ENCODE measurements around the gene CD52.

Gene CD52

GRCh38 chr1:26357121-26357602, 39.4 kb downstream of the CD52 start:
- DNase-seq, result no peak

DNA sequence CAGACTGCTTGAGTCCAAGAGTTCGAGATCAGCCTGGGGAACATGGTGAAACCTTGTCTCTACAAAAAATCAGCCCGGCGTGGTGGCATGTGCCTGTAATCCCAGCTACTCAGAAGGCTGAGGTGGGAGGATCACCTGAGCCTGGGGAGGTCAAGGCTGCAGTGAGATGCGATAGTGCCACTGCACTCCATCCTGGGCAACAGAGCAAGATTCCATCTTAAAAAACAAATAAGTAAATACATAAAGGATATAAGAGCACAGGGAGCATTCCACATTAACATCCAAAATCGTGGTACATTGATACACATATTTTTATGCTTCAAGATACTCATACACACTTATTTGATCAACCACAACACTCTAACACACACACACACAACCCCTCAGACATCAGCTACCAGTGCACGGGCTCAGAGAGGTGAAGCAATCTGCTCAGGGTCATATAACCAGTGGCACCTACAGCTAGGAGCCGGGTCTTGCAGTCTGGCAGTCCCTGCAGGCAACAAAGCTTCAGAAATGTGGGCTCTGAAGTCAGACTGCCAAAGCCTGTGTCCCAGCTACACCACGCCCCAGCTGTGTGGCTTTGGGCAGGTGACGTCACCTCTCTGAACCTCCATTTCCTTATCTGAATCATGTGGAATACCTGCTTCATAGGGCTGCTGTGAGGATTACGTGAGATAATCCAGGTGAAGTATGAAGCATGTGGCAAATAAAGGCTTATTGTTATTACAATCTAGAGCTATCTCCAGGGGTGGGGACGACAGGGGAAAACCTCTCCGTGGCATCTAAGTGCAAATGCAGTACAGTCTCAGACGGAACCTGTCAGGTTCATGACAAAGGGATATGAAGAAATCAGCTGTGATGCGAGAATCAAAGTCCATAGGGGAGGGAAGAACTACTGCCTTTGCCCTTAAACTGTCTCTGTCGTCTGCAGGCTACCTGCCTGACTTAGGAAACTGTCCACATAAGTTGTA, 40.9 kb downstream of the CD52 start:
- no peak for DNase-seq

- no peak for DNase-seq
Observed at GRCh38 chr1:26359981-26360806, 42.4 kb downstream of the CD52 start.

GRCh38 chr1:26360807-26361604, 43.2 kb downstream of the CD52 start:
- DNase-seq, result no peak

- no peak for DNase-seq
Observed at GRCh38 chr1:26361605-26362122, 43.9 kb downstream of the CD52 start.

DNA sequence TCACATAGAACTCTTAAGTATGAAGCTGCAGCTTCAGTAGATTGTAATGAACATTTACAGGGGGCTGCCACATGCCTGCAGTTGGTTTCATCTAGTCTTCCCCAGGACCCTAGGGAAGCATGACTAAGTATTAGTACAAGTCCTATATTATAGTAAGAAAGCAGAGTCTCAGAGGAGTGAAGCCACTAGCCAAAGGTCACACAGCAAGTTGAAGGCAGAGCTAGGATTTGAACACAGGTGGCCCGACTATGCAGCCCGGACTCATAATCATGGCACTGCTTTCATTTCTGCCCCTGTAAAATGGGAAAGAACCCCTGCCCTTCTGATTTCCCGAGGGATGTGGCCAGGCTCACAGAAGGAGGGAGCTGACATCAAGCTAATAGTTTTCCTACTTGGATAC, 44.6 kb downstream of the CD52 start:
- no peak for DNase-seq

DNA sequence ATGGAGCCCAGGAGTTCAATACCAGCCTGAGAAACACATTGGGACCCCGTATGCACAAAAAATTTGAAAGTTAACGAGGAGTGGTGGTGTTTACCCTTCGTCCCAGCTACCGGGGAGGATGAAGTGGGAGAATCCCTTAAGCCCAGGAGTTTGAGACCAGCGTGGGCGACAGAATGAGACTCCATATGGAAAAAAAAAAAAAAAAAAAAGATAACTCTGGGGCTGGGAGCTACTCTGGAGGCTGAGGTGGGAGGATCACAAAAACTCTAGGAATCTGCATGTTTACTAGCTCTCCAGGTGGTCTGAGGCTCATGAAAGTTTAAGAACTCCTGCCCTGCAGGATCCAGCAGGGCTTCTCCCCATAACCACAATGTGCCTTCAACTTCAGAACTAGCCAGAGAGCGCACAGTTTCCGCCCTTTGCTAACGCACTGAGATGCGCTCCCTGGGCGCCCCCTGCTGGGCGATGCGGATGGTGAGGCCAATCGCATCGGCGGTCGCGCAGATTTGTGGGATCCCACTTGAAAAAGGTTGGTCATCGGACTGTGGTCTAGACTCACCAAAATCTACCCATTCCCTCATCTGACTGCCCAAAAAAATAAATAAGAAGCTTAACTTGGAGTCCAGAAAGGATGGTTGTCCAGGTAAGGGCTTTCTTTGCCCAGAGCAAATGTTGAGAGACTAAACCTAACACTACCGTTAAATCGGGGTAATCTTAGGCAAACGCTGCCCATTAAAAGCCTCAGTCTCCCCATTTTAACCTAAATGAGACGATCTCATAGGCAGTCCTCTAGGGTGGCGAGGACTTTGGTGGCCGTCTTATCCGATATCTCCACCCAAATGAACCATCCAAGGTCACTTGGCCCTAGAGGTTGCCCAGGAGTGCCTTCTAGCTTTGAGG, 46.0 kb downstream of the CD52 start:
- DNase-seq, result peak; percentile 67

GRCh38 chr1:26364956-26365355, 47.2 kb downstream of the CD52 start:
- DNase-seq, result no peak

GRCh38 chr1:26367441-26367840, 49.7 kb downstream of the CD52 start:
- no peak for DNase-seq

GRCh38 chr1:26368006-26368405, 50.2 kb downstream of the CD52 start:
- DNase-seq, result no peak

DNA sequence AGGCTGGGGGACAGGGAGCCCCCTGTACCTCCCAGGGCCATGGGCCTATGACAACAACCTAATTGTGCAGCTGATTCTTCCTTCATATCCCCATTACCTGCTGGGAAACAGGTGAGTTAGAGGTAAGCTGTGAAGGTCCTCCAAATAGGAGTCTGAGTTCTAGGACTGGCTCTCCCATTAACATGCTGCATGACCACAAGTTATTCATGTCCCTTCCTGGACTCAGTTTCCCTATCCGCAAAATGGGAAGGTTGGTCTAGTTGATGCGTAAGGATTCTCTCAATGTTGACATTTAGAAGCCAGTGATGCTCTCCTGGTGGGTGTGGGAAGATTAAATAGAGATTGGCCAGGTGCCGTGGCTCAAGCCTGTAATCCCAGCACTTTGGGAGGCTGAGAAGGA, 50.7 kb downstream of the CD52 start:
- no peak for DNase-seq
